K562 (cell line): ENCODE measurements around the gene LTB4R2. TPM values are rescaled to one million over a fixed set of nuclear protein-coding genes. Genes with fewer than 3 reads are reported as not detected.

Experiments
- ATAC-seq: fragments of 200-7000 bp; cut with Tn5 transposase; 3 replicates; pipeline ENCODE4 v1.9.1; 2020; ENCODE audit warnings: moderate library complexity
- BruUV-seq: library from RNA; stranded (reverse); fragments of 400-500 nt; replicated peaks from 2 replicates; lab custom pipeline; 2021; lab: Mats Ljungman, UMichigan
- CTCF ChIA-PET: fragments of 300-600 bp; formaldehyde crosslinking; extraction: SDS; loops from one replicate; lab custom pipeline; 2021; ENCODE audit warnings: low intra/inter-chr PET ratio; lab: Yijun Ruan, JAX
- POLR2A ChIA-PET: fragments of 300-600, 350-650 bp; sonication (Branson Sonifier 250); formaldehyde crosslinking; extraction: SDS; loops from one replicate; lab custom pipeline; 2021; ENCODE audit warnings: antibody characterized with exemption, inconsistent platforms; lab: Yijun Ruan, JAX
- DNase-seq, 4 experiments: peaks; one replicate each; pipeline versions ENCODE4 v3.0.0 to v3.0.0-alpha.2; 2011 to 2018; ENCODE audit warnings: low spot score in 3 of 4, mixed read lengths in 3 of 4; ENCODE audit errors: extremely low read depth in 1 of 4
- FAIRE-seq: peaks from 2 replicates; lab custom pipeline; 2011; peaks lifted over from hg19 to GRCh38; lab: Jason Lieb, UNC
- H2AFZ ChIP-seq: 2 replicates; pipeline ENCODE4 v1.6.0; 2011; ENCODE audit warnings: low read depth, low read length, control low read depth, inconsistent platforms
- H3K27ac ChIP-seq: fragments of 200-600 bp; 3 replicates; pipeline ENCODE4 v1.8.0; 2011; ENCODE audit warnings: low read depth, mild to moderate bottlenecking, control low read depth, inconsistent platforms, low read length, moderate library complexity, mixed read lengths; ENCODE audit errors: extremely low read depth
- H3K27me3 ChIP-seq, 2 experiments: fragments of 300-600 bp in 1 of 2; 2 replicates in 1 of 2; 3 replicates in 1 of 2; pipeline versions ENCODE4 v1.6.0 to v1.8.0; 2011; ENCODE audit warnings: inconsistent platforms in 2 of 2, low read length in 2 of 2, mild to moderate bottlenecking in 1 of 2, mixed read lengths in 1 of 2, moderate library complexity in 1 of 2; ENCODE audit not compliant: control insufficient read depth in 2 of 2, insufficient read depth in 2 of 2
- H3K36me3 ChIP-seq: fragments of 300-600 bp; 3 replicates; pipeline ENCODE4 v1.8.0; 2011; ENCODE audit warnings: mild to moderate bottlenecking, low read length, inconsistent platforms; ENCODE audit not compliant: control insufficient read depth, insufficient read depth
- H3K4me1 ChIP-seq, 2 experiments: fragments of 200-600 bp in 1 of 2; replicated peaks in 1 of 2; 2 replicates in 1 of 2; 3 replicates in 1 of 2; pipeline versions ENCODE4 v1.5.1 to v1.8.0; 2011; ENCODE audit warnings: inconsistent platforms in 2 of 2, low read length in 2 of 2, mild to moderate bottlenecking in 1 of 2, mixed read lengths in 1 of 2, moderate library complexity in 1 of 2; ENCODE audit not compliant: control insufficient read depth in 2 of 2, insufficient read depth in 2 of 2
- H3K4me2 ChIP-seq: 2 replicates; pipeline ENCODE4 v1.6.1; 2011; ENCODE audit warnings: low read length, control low read depth, inconsistent platforms, mixed read lengths; ENCODE audit not compliant: insufficient read depth
- H3K4me3 ChIP-seq: fragments of 200-600 bp; sonication (generic), shearing (Covaris generic); 2 replicates; pipeline ENCODE4 v1.5.1; 2016; ENCODE audit warnings: control low read depth, inconsistent platforms
- H3K79me2 ChIP-seq: fragments of 200-600 bp; 3 replicates; pipeline ENCODE4 v1.8.0; 2011; ENCODE audit warnings: low read length, inconsistent platforms; ENCODE audit not compliant: control insufficient read depth, insufficient read depth
- H3K9ac ChIP-seq, 2 experiments: 2 replicates each; pipeline versions ENCODE4 v1.6.0 to v1.6.1; 2011; ENCODE audit warnings: low read depth in 2 of 2, low read length in 2 of 2, control low read depth in 1 of 2, inconsistent platforms in 1 of 2, mild to moderate bottlenecking in 1 of 2, mixed read lengths in 1 of 2; ENCODE audit not compliant: insufficient read depth in 1 of 2
- H3K9me1 ChIP-seq: one replicate; pipeline ENCODE4 v1.6.0; 2011; ENCODE audit warnings: inconsistent platforms, mild to moderate bottlenecking, low read length, moderate library complexity; ENCODE audit not compliant: control insufficient read depth, insufficient read depth
- H3K9me3 ChIP-seq: replicated peaks from 2 replicates; pipeline ENCODE4 v1.5.1; 2011; ENCODE audit warnings: low read depth, low read length, inconsistent platforms; ENCODE audit not compliant: control insufficient read depth, insufficient read depth
- H4K20me1 ChIP-seq: replicated peaks from 2 replicates; pipeline ENCODE4 v1.6.1; 2011; ENCODE audit warnings: low read length, inconsistent platforms, mixed read lengths; ENCODE audit not compliant: control insufficient read depth, insufficient read depth
- FOXK2 ChIP-seq, 2 experiments: fragments of 450-650 bp; IDR thresholded peaks in 1 of 2; conservative IDR thresholded peaks in 1 of 2; 2 replicates each; pipeline ENCODE4 v1.6.1; 2016; ENCODE audit warnings: low read depth in 2 of 2, mild to moderate bottlenecking in 1 of 2
- HSF4 ChIP-seq: fragments of 250-450 bp; sonication (Bioruptor Pico); IDR thresholded peaks from 2 replicates; pipeline ENCODE4 v2.1.2; 2022; ENCODE audit warnings: mild to moderate bottlenecking, moderate library complexity, borderline replicate concordance
- L3MBTL2 ChIP-seq: fragments of 450-650 bp; IDR thresholded peaks from 2 replicates; pipeline ENCODE4 v1.6.1; 2016; ENCODE audit warnings: mild to moderate bottlenecking, moderate library complexity
- NBN ChIP-seq: fragments of 450-650 bp; IDR thresholded peaks from 2 replicates; pipeline ENCODE4 v1.6.1; 2016; ENCODE audit warnings: low read depth, mild to moderate bottlenecking
- PPARD ChIP-seq: fragments of 250-450 bp; sonication (Bioruptor Pico); IDR thresholded peaks from 2 replicates; pipeline ENCODE4 v1.8.0; 2022; ENCODE audit warnings: inconsistent platforms, mild to moderate bottlenecking, moderate library complexity
- SMARCB1 ChIP-seq: IDR thresholded peaks from 2 replicates; pipeline ENCODE4 v1.6.1; 2011; ENCODE audit warnings: improper control_type of control experiment, low read depth; ENCODE audit not compliant: insufficient read length
- YBX1 ChIP-seq: fragments of 450-650 bp; IDR thresholded peaks from 2 replicates; pipeline ENCODE4 v1.7.1; 2016; ENCODE audit warnings: mild to moderate bottlenecking
- ZNF184 ChIP-seq: sonication (generic); formaldehyde crosslinking; IDR thresholded peaks from 2 replicates; pipeline ENCODE4 v1.5.0; 2020; ENCODE audit warnings: missing genetic modification reagents
- ZNF766 ChIP-seq: fragments of 200-800 bp; sonication (Bioruptor generic); conservative IDR thresholded peaks from 2 replicates; pipeline ENCODE4 v1.6.1; 2016; ENCODE audit warnings: missing genetic modification characterization, missing compliant biosample characterization
- WGBS: fragments of 100-300 bp; shearing (Covaris generic); methylation state at CpG from one replicate; pipeline ENCODE4 v1.1.6; 2016; ENCODE audit warnings: low coverage, mixed read lengths; ENCODE audit not compliant: insufficient coverage; ENCODE audit errors: missing lambda C conversion rate; 5-methylcytosine and 5-hydroxymethylcytosine counted together
- in situ Hi-C: fragments of 300-500 bp; cut with MboI; formaldehyde crosslinking; loops from 4 replicates; pipeline ENCODE4 v1.15.0; 2018; ENCODE audit warnings: inconsistent platforms, mixed read lengths
- intact Hi-C: fragments of 100-400 bp; cut with micrococcal nuclease; formaldehyde crosslinking; loops from 2 replicates; pipeline ENCODE4 v1.14.2; 2022
- polyA plus RNA-seq, 8 experiments: library from polyadenylated mRNA; depleted of rRNA in 4 of 8; stranded (reverse) in 5 of 8; unstranded in 3 of 8; fragments of >200 nt; fragmentation: Nextera tagmentation in 2 of 8; fragmentation: Illumina TruSeq in 1 of 8; extraction: Ambion mirVana in 2 of 8; extraction: Trizol in 1 of 8; gene quantifications; 2 replicates each; pipeline versions ENCODE4 v1.2.1 to v1.2.3, GENCODE V29; 2011 to 2014; ENCODE audit warnings: inconsistent platforms in 1 of 8, missing spikeins in 1 of 8
- total RNA-seq, 7 experiments: library from RNA; depleted of rRNA in 6 of 7; stranded (reverse); fragments of >200 nt in 6 of 7; fragmentation: Illumina TruSeq in 2 of 7; extraction: Trizol in 2 of 7; gene quantifications; 2 replicates each; pipeline versions ENCODE4 v1.2.1 to v1.2.3, GENCODE V29; 2011 to 2021; ENCODE audit warnings: low replicate concordance in 1 of 7
- TF ChIP-seq, protein P1 (sequence below): fragments of 150-350 bp; IDR thresholded peaks from 2 replicates; pipeline ENCODE4 v1.6.1; 2014; ENCODE audit warnings: low read depth, mild to moderate bottlenecking, low read length, borderline replicate concordance

Gene LTB4R2
- total and polyA plus RNA-seq, 9 of the 15 experiments (the other 6 are each of a cell fraction or from before 2014, with no cell fraction given) = 0.03 to 11.6 (median 2.8) TPM; not detected in 1

GRCh38 chr14:24356208-24356607 is 46.3 kb downstream of the LTB4R2 start (continued):
- no peak for TF ChIP-seq ZNF766 (CRISPR knock-in tag)
- no peak for TF ChIP-seq PPARD (CRISPR knock-in tag)
- no peak for TF ChIP-seq HSF4 (CRISPR knock-in tag)
- TF ChIP-seq SMARCB1 = no peak

DNA sequence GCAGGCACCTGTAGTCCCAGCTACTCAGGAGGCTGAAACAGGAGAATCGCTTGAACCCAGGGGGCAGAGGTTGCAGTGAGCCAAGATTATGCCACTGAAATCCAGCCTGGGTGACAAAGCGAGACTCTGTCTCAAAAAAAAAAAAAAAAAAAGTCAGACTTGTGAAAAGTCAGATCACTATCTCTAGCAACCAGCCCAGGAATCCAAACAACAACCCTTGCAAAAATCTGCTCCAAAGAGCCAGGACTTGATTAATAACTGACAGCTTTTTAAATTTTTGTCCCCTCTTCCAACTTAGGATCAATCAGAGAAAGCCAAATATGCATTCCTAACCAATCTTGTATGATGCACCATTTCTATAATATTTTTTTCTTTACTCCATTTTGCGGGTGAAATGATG is 50.3 kb downstream of the LTB4R2 start:
- H3K27ac ChIP-seq = no peak overlapping the region
- H3K9me3 ChIP-seq = no peaks in the 10 kb centered on the region; the same call in 1 of the 2 replicates
- ChIA-PET CTCF (no interaction called here), POLR2A (no interaction called here)
- H3K27me3 ChIP-seq = no peaks in the 10 kb centered on the region
- no peaks in the 10 kb centered on the region for H4K20me1 ChIP-seq
- no peaks in the 10 kb centered on the region for H3K9me1 ChIP-seq
- in situ Hi-C loops (no loop called here), intact Hi-C loops (no loop called here)
- WGBS = 7% methylated on average over 2 of the region's 3 CpGs
- H3K4me1 ChIP-seq = no peaks in the 10 kb centered on the region
- no peak overlapping the region for H3K4me2 ChIP-seq
- ATAC-seq (no peak), DNase-seq (no peak), FAIRE-seq (no peak)
- H3K4me3 ChIP-seq = no peak overlapping the region
- TF ChIP-seq L3MBTL2 (no peak), NBN (no peak), ZNF184 (CRISPR knock-in tag) (no peak), YBX1 (no peak), FOXK2 (conservative IDR thresholded peaks at IDR 0.05 in 1 of 2, IDR thresholded peaks at IDR 0.05 in 1 of 2; ENCODE audit: low read depth in 2 of 2) (no peak)
- TF ChIP-seq, protein P1, sequence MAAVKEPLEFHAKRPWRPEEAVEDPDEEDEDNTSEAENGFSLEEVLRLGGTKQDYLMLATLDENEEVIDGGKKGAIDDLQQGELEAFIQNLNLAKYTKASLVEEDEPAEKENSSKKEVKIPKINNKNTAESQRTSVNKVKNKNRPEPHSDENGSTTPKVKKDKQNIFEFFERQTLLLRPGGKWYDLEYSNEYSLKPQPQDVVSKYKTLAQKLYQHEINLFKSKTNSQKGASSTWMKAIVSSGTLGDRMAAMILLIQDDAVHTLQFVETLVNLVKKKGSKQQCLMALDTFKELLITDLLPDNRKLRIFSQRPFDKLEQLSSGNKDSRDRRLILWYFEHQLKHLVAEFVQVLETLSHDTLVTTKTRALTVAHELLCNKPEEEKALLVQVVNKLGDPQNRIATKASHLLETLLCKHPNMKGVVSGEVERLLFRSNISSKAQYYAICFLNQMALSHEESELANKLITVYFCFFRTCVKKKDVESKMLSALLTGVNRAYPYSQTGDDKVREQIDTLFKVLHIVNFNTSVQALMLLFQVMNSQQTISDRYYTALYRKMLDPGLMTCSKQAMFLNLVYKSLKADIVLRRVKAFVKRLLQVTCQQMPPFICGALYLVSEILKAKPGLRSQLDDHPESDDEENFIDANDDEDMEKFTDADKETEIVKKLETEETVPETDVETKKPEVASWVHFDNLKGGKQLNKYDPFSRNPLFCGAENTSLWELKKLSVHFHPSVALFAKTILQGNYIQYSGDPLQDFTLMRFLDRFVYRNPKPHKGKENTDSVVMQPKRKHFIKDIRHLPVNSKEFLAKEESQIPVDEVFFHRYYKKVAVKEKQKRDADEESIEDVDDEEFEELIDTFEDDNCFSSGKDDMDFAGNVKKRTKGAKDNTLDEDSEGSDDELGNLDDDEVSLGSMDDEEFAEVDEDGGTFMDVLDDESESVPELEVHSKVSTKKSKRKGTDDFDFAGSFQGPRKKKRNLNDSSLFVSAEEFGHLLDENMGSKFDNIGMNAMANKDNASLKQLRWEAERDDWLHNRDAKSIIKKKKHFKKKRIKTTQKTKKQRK = no peak
- H3K9ac ChIP-seq = no peak overlapping the region
- no peak overlapping the region for H2AFZ ChIP-seq
- BruUV-seq = no TSS peak
- H3K36me3 ChIP-seq = no peaks in the 10 kb centered on the region
- no peaks in the 10 kb centered on the region for H3K79me2 ChIP-seq
